Muscle of leg (tissue), 11 donors: Measurements from ENCODE around the gene FAM124A. TPM values are rescaled to one million over a fixed set of nuclear protein-coding genes. Genes with fewer than 3 reads are reported as not detected.
A peak's percentile ranks its signal among the peaks of the same experiment; 100 is the strongest.

Experiments
- DNase-seq: peaks from one replicate; pipeline ENCODE4 v3.0.0; 2013
- H3K27ac ChIP-seq: one replicate; pipeline ENCODE4 v1.5.1; 2013; ENCODE audit warnings: mild to moderate bottlenecking, low read length, control low read depth
- H3K27me3 ChIP-seq: one replicate; pipeline ENCODE4 v1.6.1; 2013; ENCODE audit warnings: low read length; ENCODE audit not compliant: control insufficient read depth, insufficient read depth
- H3K36me3 ChIP-seq: one replicate; pipeline ENCODE4 v1.6.1; 2013; ENCODE audit warnings: low read length; ENCODE audit not compliant: control insufficient read depth, insufficient read depth
- H3K4me1 ChIP-seq: one replicate; pipeline ENCODE4 v1.6.1; 2013; ENCODE audit warnings: low read length; ENCODE audit not compliant: control insufficient read depth, insufficient read depth
- H3K4me3 ChIP-seq: one replicate; pipeline ENCODE4 v1.5.1; 2013; ENCODE audit warnings: low read length, control low read depth
- H3K9me3 ChIP-seq: replicated peaks from 2 replicates; pipeline ENCODE4 v1.6.1; 2013; ENCODE audit warnings: low read depth, low read length; ENCODE audit not compliant: control insufficient read depth
- WGBS: methylation state at CpG from one replicate; pipeline ENCODE4 v1.1.5; 2013; ENCODE audit warnings: missing lambda C conversion rate; ENCODE audit not compliant: insufficient coverage; 5-methylcytosine and 5-hydroxymethylcytosine counted together
- polyA plus RNA-seq, 8 donors: library from polyadenylated mRNA; unstranded; fragments of 120-200 nt; gene quantifications; one replicate each; pipeline versions ENCODE4 v1.2.1 to v1.2.3, GENCODE V29; 2013; ENCODE audit warnings: inconsistent platforms in 1 of 8, low replicate concordance in 1 of 8; ENCODE audit not compliant: insufficient read length in 8 of 8, insufficient read depth in 1 of 8
- total RNA-seq: library from RNA; stranded (reverse); fragments of 120-200 nt; gene quantifications from one replicate; pipeline ENCODE4 v1.2.4, GENCODE V29; 2013

FAM124A gene
- total and polyA plus RNA-seq, 9 donors = 1.2 to 2.0 (median 1.6) TPM

GRCh38 chr13:51230477-51231105 lies 8.4 kb downstream of the FAM124A start:
- no peaks in the 10 kb centered on the region for H3K9me3 ChIP-seq
- no peaks in the 10 kb centered on the region for H3K27me3 ChIP-seq
- peaks cover 3% of the 10 kb centered on the region for H3K4me1 ChIP-seq
- WGBS = 3% methylated on average over 3 of the region's 8 CpGs
- H3K27ac ChIP-seq = peak overlapping the region; percentile 43
- no peak overlapping the region for H3K4me3 ChIP-seq
- peak; percentile 84 for DNase-seq
- no peaks in the 10 kb centered on the region for H3K36me3 ChIP-seq

DNA sequence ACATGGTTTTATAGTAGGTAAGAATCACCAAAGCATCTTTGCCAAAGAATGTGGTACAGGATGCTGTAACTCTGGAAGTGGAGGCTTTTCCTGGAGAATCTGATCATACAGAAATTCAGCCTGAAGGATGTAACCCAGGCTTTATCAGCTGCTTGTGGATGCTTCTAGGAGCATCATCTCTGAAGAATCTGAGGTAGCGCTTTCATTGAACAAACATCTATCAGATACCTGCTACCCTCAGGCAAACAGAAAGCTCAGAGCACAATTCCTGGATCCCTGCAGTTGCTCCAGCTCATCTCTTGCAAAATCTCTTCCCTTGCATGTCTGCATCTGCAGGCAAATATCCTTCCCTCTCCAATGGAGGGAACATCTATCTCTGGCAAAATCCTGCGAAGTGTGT lies 9.3 kb downstream of the FAM124A start:
- Histone ChIP-seq H3K4me3 (no peak overlapping the region), H3K4me1 (peaks cover 7% of the 10 kb centered on the region), H3K9me3 (no peaks in the 10 kb centered on the region), H3K36me3 (no peaks in the 10 kb centered on the region), H3K27me3 (no peaks in the 10 kb centered on the region), H3K27ac (no peak overlapping the region)
- DNase-seq = no peak
- 100% methylated on average over 1 of the region's 2 CpGs for WGBS

DNA sequence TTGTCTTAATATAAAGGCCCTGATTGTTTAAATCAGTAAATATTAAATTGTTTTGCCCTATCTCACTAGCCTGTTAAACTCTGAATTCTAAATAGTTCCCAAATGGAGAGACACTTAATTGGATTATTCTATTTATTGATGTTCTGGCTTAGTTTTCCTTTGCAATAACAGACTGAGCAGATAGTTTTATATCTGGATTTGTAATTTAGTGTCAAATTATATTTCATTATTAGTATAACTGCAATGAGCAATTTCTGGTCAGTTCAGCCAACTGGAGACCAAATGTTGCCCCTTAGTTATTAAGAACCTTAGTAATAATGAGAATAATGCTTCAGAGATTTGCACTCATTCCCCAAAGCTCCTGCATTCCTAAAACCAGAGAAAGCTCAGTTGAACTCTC lies 10.1 kb downstream of the FAM124A start:
- H3K27me3 ChIP-seq = no peaks in the 10 kb centered on the region
- no peaks in the 10 kb centered on the region for H3K9me3 ChIP-seq
- no peaks in the 10 kb centered on the region for H3K36me3 ChIP-seq
- H3K4me3 ChIP-seq = no peak overlapping the region
- H3K27ac ChIP-seq = no peak overlapping the region
- no peak for DNase-seq
- peaks cover 7% of the 10 kb centered on the region for H3K4me1 ChIP-seq

GRCh38 chr13:51233117-51233826 lies 11.1 kb downstream of the FAM124A start:
- Histone ChIP-seq H3K4me3 (no peak overlapping the region), H3K9me3 (no peaks in the 10 kb centered on the region)
- WGBS = no CpG with 5 or more reads among the region's 9 CpGs

DNA sequence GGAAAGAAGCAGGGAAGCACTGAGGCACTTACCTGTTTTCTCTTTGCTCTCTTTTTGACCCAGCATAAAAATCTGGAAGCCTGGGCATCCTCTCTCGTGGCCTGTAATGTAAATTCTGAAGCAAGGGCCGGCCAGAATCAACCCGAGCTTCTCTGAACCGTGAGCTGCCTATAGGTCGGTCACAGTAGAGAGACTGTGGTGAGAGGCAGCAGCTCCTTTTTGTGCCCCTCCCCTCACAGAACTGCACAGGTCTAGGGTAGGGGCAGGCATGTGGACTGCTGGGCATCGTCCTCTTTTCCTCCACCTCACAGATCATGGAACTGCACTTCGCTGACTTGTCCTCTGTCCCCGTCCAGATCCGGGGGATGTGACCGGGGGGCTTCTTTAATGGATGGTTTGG lies 12.5 kb downstream of the FAM124A start:
- Histone ChIP-seq H3K4me3 (no peak overlapping the region), H3K36me3 (no peaks in the 10 kb centered on the region), H3K27me3 (no peaks in the 10 kb centered on the region), H3K9me3 (no peaks in the 10 kb centered on the region), H3K4me1 (peaks cover 7% of the 10 kb centered on the region), H3K27ac (no peak overlapping the region)
- DNase-seq = no peak
- 74% methylated on average over 5 of the region's 10 CpGs for WGBS

More at GRCh38 chr13:51233117-51233826, 11.1 kb downstream of the FAM124A start:
- Histone ChIP-seq H3K27me3 (no peaks in the 10 kb centered on the region), H3K36me3 (no peaks in the 10 kb centered on the region), H3K4me1 (peaks cover 7% of the 10 kb centered on the region), H3K27ac (no peak overlapping the region)
- DNase-seq = no peak

GRCh38 chr13:51235186-51235585 lies 13.0 kb downstream of the FAM124A start:
- H3K27me3 ChIP-seq = no peaks in the 10 kb centered on the region
- DNase-seq = no peak
- peaks cover 7% of the 10 kb centered on the region for H3K4me1 ChIP-seq
- no CpG with 5 or more reads among the region's 2 CpGs for WGBS
- H3K36me3 ChIP-seq = no peaks in the 10 kb centered on the region
- no peak overlapping the region for H3K27ac ChIP-seq
- H3K9me3 ChIP-seq = no peaks in the 10 kb centered on the region
- no peak overlapping the region for H3K4me3 ChIP-seq

- no peak for DNase-seq
- no peaks in the 10 kb centered on the region for H3K36me3 ChIP-seq
- WGBS = 50% methylated on average over 2 of the region's 4 CpGs
- no peaks in the 10 kb centered on the region for H3K27me3 ChIP-seq
- no peak overlapping the region for H3K27ac ChIP-seq
- H3K9me3 ChIP-seq = no peaks in the 10 kb centered on the region
- peaks cover 4% of the 10 kb centered on the region for H3K4me1 ChIP-seq
- no peak overlapping the region for H3K4me3 ChIP-seq
Observed at GRCh38 chr13:51235756-51236490, 13.7 kb downstream of the FAM124A start.

DNA sequence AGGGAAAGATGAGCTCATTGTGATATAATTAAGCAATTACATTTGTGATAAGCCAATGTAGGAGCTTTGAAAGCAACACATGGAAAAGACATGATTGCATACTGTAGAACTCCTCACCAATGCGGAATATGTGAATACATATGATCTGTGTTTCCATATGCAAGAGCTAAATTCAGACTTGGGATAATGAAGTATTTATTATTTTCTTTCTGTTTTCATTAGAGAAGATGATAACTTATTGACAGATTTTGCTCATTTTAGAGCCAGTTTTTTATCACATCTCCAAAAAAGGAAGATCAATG lies 14.2 kb downstream of the FAM124A start:
- H3K27ac ChIP-seq = no peak overlapping the region
- peaks cover 4% of the 10 kb centered on the region for H3K4me1 ChIP-seq
- no peaks in the 10 kb centered on the region for H3K36me3 ChIP-seq
- no peaks in the 10 kb centered on the region for H3K27me3 ChIP-seq
- WGBS = no CpG with 5 or more reads among the region's 1 CpG
- no peak for DNase-seq
- no peaks in the 10 kb centered on the region for H3K9me3 ChIP-seq
- no peak overlapping the region for H3K4me3 ChIP-seq

GRCh38 chr13:51237386-51237785 lies 15.2 kb downstream of the FAM124A start:
- no peak for DNase-seq
- Histone ChIP-seq H3K9me3 (no peaks in the 10 kb centered on the region), H3K27me3 (no peaks in the 10 kb centered on the region), H3K36me3 (no peaks in the 10 kb centered on the region), H3K27ac (no peak overlapping the region), H3K4me3 (no peak overlapping the region), H3K4me1 (peaks cover 4% of the 10 kb centered on the region)
- WGBS = 100% methylated on average over 2 of the region's 4 CpGs

GRCh38 chr13:51237887-51238286 lies 15.7 kb downstream of the FAM124A start:
- H3K9me3 ChIP-seq = no peaks in the 10 kb centered on the region
- H3K36me3 ChIP-seq = no peaks in the 10 kb centered on the region
- WGBS = 83% methylated on average over 1 of the region's 2 CpGs
- H3K27me3 ChIP-seq = no peaks in the 10 kb centered on the region
- H3K27ac ChIP-seq = no peak overlapping the region
- peaks cover 4% of the 10 kb centered on the region for H3K4me1 ChIP-seq
- DNase-seq = no peak
- no peak overlapping the region for H3K4me3 ChIP-seq
